B cell (primary cell): ENCODE measurements around the gene USF1. TPM values are rescaled to one million over a fixed set of nuclear protein-coding genes. Genes with fewer than 3 reads are reported as not detected.

ENCODE experiments used
- ATAC-seq: fragments of 200-7000 bp; cut with Tn5 transposase; one replicate; pipeline ENCODE4 v1.10.0; 2021; ENCODE audit warnings: low read depth, mild to moderate bottlenecking, moderate number of reproducible peaks, moderate library complexity
- CTCF ChIA-PET: fragments of 350-600 bp; sonication (Branson Sonifier 250); formaldehyde crosslinking; loops from one replicate; lab custom pipeline; 2021; ENCODE audit warnings: antibody characterized with exemption, inconsistent platforms; lab: Charles Lee
- POLR2A ChIA-PET: fragments of 350-600 bp; sonication (Branson Sonifier 250); formaldehyde crosslinking; loops from one replicate; lab custom pipeline; 2021; ENCODE audit warnings: antibody characterized with exemption; lab: Charles Lee
- DNase-seq: peaks from one replicate; pipeline ENCODE4 v3.0.0; 2013
- H2AFZ ChIP-seq: 2 replicates; pipeline ENCODE4 v1.6.1; 2012; ENCODE audit warnings: mild to moderate bottlenecking, low read depth, low read length; ENCODE audit not compliant: insufficient read depth, poor library complexity, severe bottlenecking
- H3K27ac ChIP-seq, 2 donors: 1 replicate in 1 of 2; 2 replicates in 1 of 2; pipeline ENCODE4 v1.5.1; 2012 to 2013; ENCODE audit warnings: low read length in 2 of 2, mild to moderate bottlenecking in 2 of 2, moderate library complexity in 1 of 2
- H3K27me3 ChIP-seq, 4 experiments: fragments of 200-600 bp in 1 of 4; sonication (generic) in 1 of 4; replicated peaks in 1 of 4; 1 replicate in 2 of 4; 2 replicates in 2 of 4; pipeline versions ENCODE4 v1.6.1 to v1.7.0; 2013 to 2016; ENCODE audit warnings: low read length in 3 of 4, mild to moderate bottlenecking in 2 of 4, mixed read lengths in 1 of 4, moderate library complexity in 1 of 4; ENCODE audit not compliant: insufficient read depth in 4 of 4, control insufficient read depth in 3 of 4; ENCODE audit errors: control extremely low read depth in 1 of 4
- H3K36me3 ChIP-seq, 2 experiments: replicated peaks in 1 of 2; 1 replicate in 1 of 2; 2 replicates in 1 of 2; pipeline versions ENCODE4 v1.6.1 to v1.7.1; 2013; ENCODE audit warnings: low read length in 1 of 2; ENCODE audit not compliant: insufficient read depth in 2 of 2, control insufficient read depth in 1 of 2; ENCODE audit errors: control extremely low read depth in 1 of 2, extremely low read depth in 1 of 2
- H3K4me1 ChIP-seq, 2 donors: fragments of 200-600 bp in 1 of 2; sonication (generic) in 1 of 2; 1 replicate in 1 of 2; 2 replicates in 1 of 2; pipeline versions ENCODE4 v1.5.1 to v1.6.1; 2013 to 2017; ENCODE audit warnings: low read length in 2 of 2; ENCODE audit not compliant: control insufficient read depth in 2 of 2, insufficient read depth in 2 of 2
- H3K4me2 ChIP-seq: replicated peaks from 2 replicates; pipeline ENCODE3; 2012; ENCODE audit warnings: mild to moderate bottlenecking, low read depth, low read length; ENCODE audit not compliant: poor library complexity, severe bottlenecking
- H3K4me3 ChIP-seq, 5 experiments: fragments of 200-600 bp in 1 of 5; sonication (generic) in 1 of 5; 1 replicate in 3 of 5; 2 replicates in 2 of 5; pipeline versions ENCODE4 v1.5.1 to v1.7.0; 2011 to 2016; ENCODE audit warnings: low read length in 4 of 5, mild to moderate bottlenecking in 4 of 5, low read depth in 2 of 5, control low read depth in 1 of 5, moderate library complexity in 1 of 5; ENCODE audit not compliant: insufficient read depth in 1 of 5; ENCODE audit errors: control extremely low read depth in 1 of 5, extremely low read depth in 1 of 5
- H3K79me2 ChIP-seq: fragments of 200-600 bp; sonication (generic); one replicate; pipeline ENCODE4 v1.6.0; 2016; ENCODE audit warnings: low read length; ENCODE audit not compliant: control insufficient read depth, insufficient read depth
- H3K9ac ChIP-seq: fragments of 200-600 bp; sonication (generic); 2 replicates; pipeline ENCODE4 v1.6.1; 2017; ENCODE audit warnings: mild to moderate bottlenecking, low read length, moderate library complexity
- H3K9me3 ChIP-seq, 3 donors: one replicate each; pipeline versions ENCODE4 v1.6.1 to v1.7.1; 2013; ENCODE audit warnings: low read length in 2 of 3; ENCODE audit not compliant: control insufficient read depth in 2 of 3, insufficient read depth in 1 of 3; ENCODE audit errors: control extremely low read depth in 1 of 3
- H4K20me1 ChIP-seq: 2 replicates; pipeline ENCODE4 v1.6.0; 2012; ENCODE audit warnings: mild to moderate bottlenecking, low read length; ENCODE audit not compliant: insufficient read depth, control insufficient read depth, poor library complexity, severe bottlenecking
- H3K27ac Mint-ChIP-seq: one replicate; pipeline ENCODE4 v1.8.0; 2021; ENCODE audit warnings: mixed read lengths
- H3K27me3 Mint-ChIP-seq: one replicate; pipeline ENCODE4 v1.8.0; 2021; ENCODE audit warnings: mixed read lengths
- H3K4me1 Mint-ChIP-seq: one replicate; pipeline ENCODE4 v1.8.0; 2021; ENCODE audit warnings: mixed read lengths
- H3K4me3 Mint-ChIP-seq: one replicate; pipeline ENCODE4 v1.8.0; 2021; ENCODE audit warnings: mixed read lengths
- H3K9me3 Mint-ChIP-seq: one replicate; pipeline ENCODE4 v1.8.0; 2022; ENCODE audit warnings: mixed read lengths; ENCODE audit not compliant: insufficient read depth
- CTCF ChIP-seq: fragments of 200-600 bp; IDR thresholded peaks from one replicate; pipeline ENCODE4 v1.8.0; 2022; ENCODE audit warnings: antibody characterized with exemption, mild to moderate bottlenecking
- EZH2 ChIP-seq: IDR thresholded peaks from 2 replicates; pipeline ENCODE4 v1.6.1; 2012; ENCODE audit warnings: borderline replicate concordance, low read depth, mild to moderate bottlenecking, moderate library complexity, low read length; ENCODE audit not compliant: insufficient read depth, poor library complexity, severe bottlenecking
- WGBS: methylation state at CpG from one replicate; pipeline ENCODE4 v1.1.5; 2013; ENCODE audit warnings: missing lambda C conversion rate; ENCODE audit not compliant: insufficient coverage; 5-methylcytosine and 5-hydroxymethylcytosine counted together
- intact Hi-C: fragments of 100-400 bp; cut with micrococcal nuclease; formaldehyde crosslinking; loops from one replicate; pipeline ENCODE4 v1.10.0; 2022
- polyA plus RNA-seq: library from polyadenylated mRNA; depleted of rRNA; stranded (reverse); fragments of >200 nt; gene quantifications from 2 replicates; pipeline ENCODE4 v1.2.3, GENCODE V29; 2012
- total RNA-seq, 2 donors: library from RNA; stranded (reverse); fragments of 120-200 nt in 1 of 2; gene quantifications; 1 replicate in 1 of 2; 2 replicates in 1 of 2; pipeline versions ENCODE4 v1.2.3 to v1.2.4, GENCODE V29; 2013 to 2022

USF1 gene
- total and polyA plus RNA-seq, 2 donors (not counting 1 experiment from before 2014, with no cell fraction given): 192 to 249 TPM

DNA sequence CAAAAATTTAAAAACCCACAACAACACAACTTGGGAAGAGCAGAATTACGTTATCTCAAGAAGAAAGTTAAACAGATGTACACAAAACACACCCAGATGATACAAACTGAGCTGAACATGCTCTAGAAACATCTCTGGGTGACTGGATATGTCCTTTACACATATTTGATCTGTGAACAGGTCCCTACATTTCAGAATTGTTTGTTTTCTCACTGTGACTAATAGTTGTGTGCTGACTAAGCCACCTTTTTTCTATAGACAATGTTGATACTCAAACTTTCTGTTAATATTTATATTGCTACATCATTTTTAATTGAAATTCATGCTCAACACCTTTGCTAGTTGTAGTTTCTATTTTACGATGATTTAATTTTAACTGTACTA is 23.8 kb downstream of the USF1 start:
- intact Hi-C loops: loop anchor here (1.0 to 5.0 kb wide), 5 partner anchors 9 to 75 kb away; partner anchors contain the start of genes KLHDC9, TSTD1 and USF1
- Histone ChIP-seq H3K4me3 (no peak overlapping the region), H3K4me2 (peak overlapping the region; percentile 99), H3K9ac (no peak overlapping the region), H2AFZ (peak overlapping the region; percentile 72), H3K79me2 (peaks cover 5% of the 10 kb centered on the region), H3K27ac (peak overlapping the region in 1 of 2 donors; percentile 72), H4K20me1 (no peaks in the 10 kb centered on the region), H3K36me3 (peaks cover 1 to 5% of the 10 kb centered on the region in 2 experiments), H3K4me1 (peaks cover 22 to 23% of the 10 kb centered on the region in 2 donors), H3K27me3 (no peaks in the 10 kb centered on the region), H3K9me3 (peaks cover 0 to 3% (median 0%) of the 10 kb centered on the region in 3 donors)
- WGBS: no CpG with 5 or more reads among the region's 2 CpGs
- no peak for TF ChIP-seq EZH2
- TF ChIP-seq CTCF: no peak
- no peak for ATAC-seq
- no peaks in the 10 kb centered on the region for H3K27me3 Mint-ChIP-seq
- H3K4me1 Mint-ChIP-seq: peaks cover 24% of the 10 kb centered on the region
- CTCF ChIA-PET: interaction anchor here (1.2 to 2.4 kb wide), 5 partner anchors 10 to 76 kb away, joined by 4 to 24 read pairs (median 7); partner anchors contain the start of genes ARHGAP30 and KLHDC9
- H3K27ac Mint-ChIP-seq: no peak overlapping the region
- peaks cover 3% of the 10 kb centered on the region for H3K9me3 Mint-ChIP-seq
- peak overlapping the region; percentile 96 for H3K4me3 Mint-ChIP-seq
- POLR2A ChIA-PET: interaction anchor here (0.8 to 1.9 kb wide), 3 partner anchors 9 to 39 kb away, joined by 3 to 20 read pairs (median 4); partner anchors contain the start of gene USF1
- no peak for DNase-seq
